Body of pancreas (tissue), 4 donors: ENCODE data around the gene ARL14EP. TPM values are rescaled to one million over a fixed set of nuclear protein-coding genes. Genes with fewer than 3 reads are reported as not detected.
A peak's percentile ranks its signal among the peaks of the same experiment; 100 is the strongest.

Source experiments
- ATAC-seq: fragments of 150-250 bp; one replicate; pipeline ENCODE4 v1.9.1; 2016
- DNase-seq, 4 donors: peaks; one replicate each; pipeline ENCODE4 v3.0.0-alpha.2; 2019
- H3K27ac ChIP-seq, 4 donors: fragments of 200-600 bp; sonication (generic); 1 replicate in 3 of 4; 2 replicates in 1 of 4; pipeline versions ENCODE4 v1.5.1 to v1.6.1; 2016 to 2019; ENCODE audit warnings: mild to moderate bottlenecking in 1 of 4, mixed read lengths in 1 of 4, moderate library complexity in 1 of 4
- H3K27me3 ChIP-seq, 2 donors: fragments of 200-600 bp; sonication (generic); one replicate each; pipeline ENCODE4 v1.6.0; 2016; ENCODE audit warnings: mild to moderate bottlenecking in 1 of 2
- H3K36me3 ChIP-seq, 2 donors: fragments of 200-600 bp; sonication (generic); replicated peaks in 1 of 2; 2 replicates each; pipeline ENCODE4 v1.5.1; 2016; ENCODE audit warnings: low read depth in 2 of 2; ENCODE audit not compliant: insufficient read depth in 1 of 2
- H3K4me1 ChIP-seq: fragments of 200-600 bp; sonication (generic); one replicate; pipeline ENCODE4 v1.6.0; 2016
- H3K4me3 ChIP-seq, 2 donors: fragments of 200-600 bp; sonication (generic); 1 replicate in 1 of 2; 2 replicates in 1 of 2; pipeline ENCODE4 v1.5.1; 2016 to 2019
- H3K9me3 ChIP-seq, 3 donors: fragments of 200-600 bp; sonication (generic); 1 replicate in 2 of 3; 2 replicates in 1 of 3; pipeline ENCODE4 v1.5.1; 2016
- POLR2A ChIP-seq, 3 donors: fragments of 450-650 bp; IDR thresholded peaks; one replicate each; pipeline ENCODE4 v1.6.1; 2016; ENCODE audit warnings: antibody characterized with exemption in 3 of 3, mild to moderate bottlenecking in 2 of 3
- WGBS, 2 donors: methylation state at CpG; one replicate each; pipeline ENCODE4 v1.1.5; 2017; 5-methylcytosine and 5-hydroxymethylcytosine counted together
- intact Hi-C: fragments of 100-400 bp; cut with DNase I; formaldehyde crosslinking; loops from one replicate; pipeline ENCODE4 v1.15.1; 2023
- total RNA-seq, 2 donors: library from RNA; depleted of rRNA; stranded (reverse); fragments of >200 nt; gene quantifications; one replicate each; pipeline ENCODE4 v1.1.0, GENCODE V29; 2016
- TF ChIP-seq, protein P1 (sequence below), 7 experiments: fragments of 450-650 bp in 4 of 7; fragments of 200-600 bp in 3 of 7; sonication (generic) in 3 of 7; IDR thresholded peaks; one replicate each; pipeline ENCODE4 v1.5.1; 2016 to 2019; ENCODE audit warnings: antibody characterized with exemption in 7 of 7

The ARL14EP gene
- total RNA-seq, 2 donors from 2014 or later: 7.9 to 12.5 TPM

DNA sequence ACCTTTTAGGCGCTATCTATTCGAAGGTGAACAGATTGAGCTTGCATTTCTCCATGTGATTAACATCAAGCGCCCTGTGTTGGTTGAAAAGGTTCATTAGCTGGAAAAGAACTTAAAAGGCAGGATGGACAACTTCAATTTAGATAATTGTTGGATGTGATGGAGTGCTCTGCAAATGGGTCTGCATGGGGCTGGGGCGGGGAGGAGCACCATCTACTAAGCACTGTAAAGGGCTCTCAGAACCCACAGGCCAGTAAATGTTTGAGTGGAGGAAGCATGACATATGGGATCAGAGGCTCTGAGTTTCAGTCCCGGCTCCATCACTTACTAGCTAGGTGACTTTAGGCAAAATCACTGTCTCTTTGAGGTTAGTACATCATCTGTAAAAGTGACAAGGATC is 28.2 kb downstream of the ARL14EP start:
- Histone ChIP-seq H3K4me3 (no peak overlapping the region), H3K4me1 (no peaks in the 10 kb centered on the region), H3K9me3 (no peaks in the 10 kb centered on the region), H3K27me3 (no peaks in the 10 kb centered on the region), H3K36me3 (no peaks in the 10 kb centered on the region), H3K27ac (no peak overlapping the region)
- TF ChIP-seq, protein P1, sequence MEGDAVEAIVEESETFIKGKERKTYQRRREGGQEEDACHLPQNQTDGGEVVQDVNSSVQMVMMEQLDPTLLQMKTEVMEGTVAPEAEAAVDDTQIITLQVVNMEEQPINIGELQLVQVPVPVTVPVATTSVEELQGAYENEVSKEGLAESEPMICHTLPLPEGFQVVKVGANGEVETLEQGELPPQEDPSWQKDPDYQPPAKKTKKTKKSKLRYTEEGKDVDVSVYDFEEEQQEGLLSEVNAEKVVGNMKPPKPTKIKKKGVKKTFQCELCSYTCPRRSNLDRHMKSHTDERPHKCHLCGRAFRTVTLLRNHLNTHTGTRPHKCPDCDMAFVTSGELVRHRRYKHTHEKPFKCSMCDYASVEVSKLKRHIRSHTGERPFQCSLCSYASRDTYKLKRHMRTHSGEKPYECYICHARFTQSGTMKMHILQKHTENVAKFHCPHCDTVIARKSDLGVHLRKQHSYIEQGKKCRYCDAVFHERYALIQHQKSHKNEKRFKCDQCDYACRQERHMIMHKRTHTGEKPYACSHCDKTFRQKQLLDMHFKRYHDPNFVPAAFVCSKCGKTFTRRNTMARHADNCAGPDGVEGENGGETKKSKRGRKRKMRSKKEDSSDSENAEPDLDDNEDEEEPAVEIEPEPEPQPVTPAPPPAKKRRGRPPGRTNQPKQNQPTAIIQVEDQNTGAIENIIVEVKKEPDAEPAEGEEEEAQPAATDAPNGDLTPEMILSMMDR (IDR thresholded peaks at IDR 0.05): no peak
- no peak for TF ChIP-seq POLR2A (IDR thresholded peaks at IDR 0.05)
- ATAC-seq (no peak), DNase-seq (no peak)
- 76 to 77% methylated on average over 5 of the region's 5 CpGs for WGBS, 2 donors
- intact Hi-C loops: no loop called here

DNA sequence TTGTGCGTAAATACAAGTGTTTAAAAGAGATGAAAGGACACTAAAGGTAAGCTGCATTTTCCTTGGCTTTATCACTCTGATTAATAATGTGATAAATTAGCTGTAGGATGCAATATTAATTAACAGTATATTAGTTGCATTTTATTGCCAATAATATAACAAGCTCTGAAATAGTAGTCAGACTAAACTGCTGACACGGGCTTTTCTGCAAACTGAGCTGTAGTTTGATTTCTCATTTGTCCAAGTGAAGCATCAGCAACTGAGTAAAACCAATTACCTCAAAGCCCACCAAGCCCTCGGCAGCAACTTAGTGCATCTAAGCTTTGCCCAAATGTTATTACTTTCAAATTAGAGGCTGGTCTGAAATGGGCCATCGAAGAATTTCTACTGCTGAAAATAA is 33.5 kb downstream of the ARL14EP start:
- ATAC-seq (no peak), DNase-seq (no peak)
- intact Hi-C loops: no loop called here
- H3K27ac ChIP-seq: no peak overlapping the region
- no peaks in the 10 kb centered on the region for H3K27me3 ChIP-seq
- TF ChIP-seq, protein P1 (IDR thresholded peaks at IDR 0.05): no peak
- TF ChIP-seq POLR2A (IDR thresholded peaks at IDR 0.05): no peak
- no peaks in the 10 kb centered on the region for H3K36me3 ChIP-seq
- H3K9me3 ChIP-seq: no peaks in the 10 kb centered on the region
- no peaks in the 10 kb centered on the region for H3K4me1 ChIP-seq
- WGBS, 2 donors: 74 to 81% methylated on average over 4 of the region's 4 CpGs
- H3K4me3 ChIP-seq: no peak overlapping the region

DNA sequence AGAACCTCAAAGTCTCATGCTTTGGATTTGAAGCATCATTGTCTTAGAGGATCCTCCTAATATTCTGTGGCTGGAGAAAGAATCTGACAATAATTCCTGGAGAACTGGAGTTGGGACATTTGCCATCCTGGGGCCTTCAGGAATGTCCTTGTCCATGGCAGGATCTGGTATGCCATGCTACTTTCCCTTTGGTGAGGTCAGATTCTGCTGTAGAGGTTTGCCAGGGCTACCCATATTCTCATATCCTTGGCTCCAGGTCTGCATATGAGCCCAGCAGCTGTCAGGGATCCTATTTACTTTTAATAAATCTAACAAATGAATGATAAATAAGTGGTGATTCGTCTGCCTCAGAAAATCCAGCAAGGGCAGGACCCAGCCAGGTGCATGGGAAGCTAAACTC is 35.0 kb downstream of the ARL14EP start:
- no peaks in the 10 kb centered on the region for H3K27me3 ChIP-seq
- TF ChIP-seq POLR2A (IDR thresholded peaks at IDR 0.05): no peak
- ATAC-seq: no peak
- no peak overlapping the region for H3K4me3 ChIP-seq
- H3K4me1 ChIP-seq: no peaks in the 10 kb centered on the region
- DNase-seq: no peak
- 0 to 24% methylated on average over 1 of the region's 1 CpG for WGBS, 2 donors
- intact Hi-C loops: no loop called here
- no peaks in the 10 kb centered on the region for H3K36me3 ChIP-seq
- no peak overlapping the region for H3K27ac ChIP-seq
- H3K9me3 ChIP-seq: no peaks in the 10 kb centered on the region

DNA sequence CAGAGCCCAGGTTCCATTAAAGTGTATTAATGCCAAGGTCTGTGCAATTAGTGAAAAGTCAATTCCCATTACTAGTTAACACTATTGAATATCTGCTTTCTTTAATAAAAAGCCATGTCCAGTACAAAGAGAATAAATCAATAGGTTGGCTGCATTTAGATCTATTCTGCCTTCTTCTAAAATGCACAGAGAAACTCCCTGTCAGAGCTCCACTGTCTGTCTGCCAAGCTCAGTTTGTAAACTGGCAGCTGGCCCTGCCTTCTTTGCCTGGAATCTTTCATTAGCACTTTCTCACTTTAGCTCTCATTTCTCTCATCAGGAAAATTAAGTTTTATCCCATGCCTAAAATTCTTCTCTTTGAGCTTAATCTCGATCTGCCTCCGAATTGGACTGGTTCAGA is 35.6 kb downstream of the ARL14EP start:
- TF ChIP-seq POLR2A (IDR thresholded peaks at IDR 0.05): no peak
- TF ChIP-seq, protein P1 (IDR thresholded peaks at IDR 0.05): no peak
- Histone ChIP-seq H3K27me3 (no peaks in the 10 kb centered on the region), H3K9me3 (no peaks in the 10 kb centered on the region), H3K27ac (no peak overlapping the region), H3K4me3 (no peak overlapping the region), H3K36me3 (no peaks in the 10 kb centered on the region), H3K4me1 (no peaks in the 10 kb centered on the region)
- ATAC-seq (no peak), DNase-seq (peak in 1 of 4 donors; percentile 9)
- 28 to 46% methylated on average over 2 of the region's 2 CpGs for WGBS, 2 donors
- intact Hi-C loops: no loop called here

DNA sequence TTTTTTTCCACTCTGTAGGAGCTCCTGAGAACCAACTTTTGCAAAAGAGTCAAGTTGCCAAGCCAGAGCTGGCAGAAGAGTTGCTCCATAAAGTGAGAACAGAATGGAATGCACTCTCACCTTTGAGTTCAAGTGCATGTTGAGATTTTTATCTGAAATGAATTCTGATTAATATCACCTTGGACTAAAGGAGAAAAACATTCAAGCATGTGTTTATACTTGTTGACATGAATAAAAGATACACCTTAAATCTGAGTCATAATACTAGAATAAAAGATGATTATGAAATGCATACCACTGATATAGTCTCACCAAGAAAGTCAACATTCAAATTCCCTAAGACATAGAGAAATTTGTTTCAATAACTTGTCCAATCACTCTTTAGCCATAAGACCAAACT is 37.8 kb downstream of the ARL14EP start:
- Histone ChIP-seq H3K27me3 (no peaks in the 10 kb centered on the region), H3K4me1 (no peaks in the 10 kb centered on the region), H3K4me3 (no peak overlapping the region), H3K9me3 (no peaks in the 10 kb centered on the region), H3K36me3 (no peaks in the 10 kb centered on the region), H3K27ac (no peak overlapping the region)
- no peak for DNase-seq
- ATAC-seq: no peak
- intact Hi-C loops: no loop called here
- no peak for TF ChIP-seq POLR2A (IDR thresholded peaks at IDR 0.05)
- TF ChIP-seq, protein P1 (IDR thresholded peaks at IDR 0.05): no peak
